Measurements from ENCODE around the gene CBL.

The CBL gene

DNA sequence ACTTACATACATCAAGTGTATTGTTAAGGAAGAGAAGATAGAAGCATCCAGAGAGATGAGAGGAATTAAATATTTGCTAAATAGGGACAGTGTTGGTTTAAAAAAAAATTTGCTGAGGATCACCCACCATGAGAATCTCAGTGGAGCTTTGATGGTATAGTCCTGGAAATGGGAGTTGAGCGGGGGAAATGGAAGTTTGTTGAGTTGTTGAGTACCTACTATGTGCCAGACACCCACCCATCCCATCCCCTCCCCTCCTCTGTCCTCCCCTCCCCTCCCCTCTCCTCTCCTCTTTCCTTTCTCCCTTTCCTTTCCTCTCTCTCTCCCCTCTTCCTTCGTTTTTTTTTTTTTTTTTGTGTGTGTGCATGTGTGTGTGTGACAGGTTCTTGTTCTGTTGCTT, 145.1 kb downstream of the CBL start:
- no peaks in the 10 kb centered on the region for H3K4me1 ChIP-seq (ENCODE audit: insufficient read depth, low read length, poor library complexity, severe bottlenecking)
- H3K4me2 ChIP-seq (ENCODE audit: low read depth, low read length, poor library complexity, severe bottlenecking), result no peak overlapping the region
- H3K27me3 ChIP-seq (ENCODE audit: insufficient read depth, low read length, poor library complexity, severe bottlenecking), result no peaks in the 10 kb centered on the region
- no peak overlapping the region for H3K9ac ChIP-seq (ENCODE audit: low read depth, low read length, poor library complexity, severe bottlenecking)
- H3F3A ChIP-seq (ENCODE audit: low read depth), result no peaks in the 10 kb centered on the region
- no peaks in the 10 kb centered on the region for H4K20me1 ChIP-seq (ENCODE audit: insufficient read depth, low read length, poor library complexity, severe bottlenecking)
- H3K36me3 ChIP-seq (ENCODE audit: insufficient read depth, low read length), result no peaks in the 10 kb centered on the region
- no peaks in the 10 kb centered on the region for H3K79me2 ChIP-seq (ENCODE audit: insufficient read depth, low read length)
- H3K9me2 ChIP-seq (replicated peaks; ENCODE audit: low read depth, low read length), result no peaks in the 10 kb centered on the region
- no peak overlapping the region for H2AFZ ChIP-seq (ENCODE audit: low read length)
- TF ChIP-seq, protein P1, sequence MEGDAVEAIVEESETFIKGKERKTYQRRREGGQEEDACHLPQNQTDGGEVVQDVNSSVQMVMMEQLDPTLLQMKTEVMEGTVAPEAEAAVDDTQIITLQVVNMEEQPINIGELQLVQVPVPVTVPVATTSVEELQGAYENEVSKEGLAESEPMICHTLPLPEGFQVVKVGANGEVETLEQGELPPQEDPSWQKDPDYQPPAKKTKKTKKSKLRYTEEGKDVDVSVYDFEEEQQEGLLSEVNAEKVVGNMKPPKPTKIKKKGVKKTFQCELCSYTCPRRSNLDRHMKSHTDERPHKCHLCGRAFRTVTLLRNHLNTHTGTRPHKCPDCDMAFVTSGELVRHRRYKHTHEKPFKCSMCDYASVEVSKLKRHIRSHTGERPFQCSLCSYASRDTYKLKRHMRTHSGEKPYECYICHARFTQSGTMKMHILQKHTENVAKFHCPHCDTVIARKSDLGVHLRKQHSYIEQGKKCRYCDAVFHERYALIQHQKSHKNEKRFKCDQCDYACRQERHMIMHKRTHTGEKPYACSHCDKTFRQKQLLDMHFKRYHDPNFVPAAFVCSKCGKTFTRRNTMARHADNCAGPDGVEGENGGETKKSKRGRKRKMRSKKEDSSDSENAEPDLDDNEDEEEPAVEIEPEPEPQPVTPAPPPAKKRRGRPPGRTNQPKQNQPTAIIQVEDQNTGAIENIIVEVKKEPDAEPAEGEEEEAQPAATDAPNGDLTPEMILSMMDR (conservative IDR thresholded peaks at IDR 0.05; ENCODE audit: low read length), result no peak
- no peak overlapping the region for H3K4me3 ChIP-seq (ENCODE audit: low read length, poor library complexity, severe bottlenecking)
- H3K9me3 ChIP-seq (ENCODE audit: insufficient read depth, low read depth, low read length), result no peaks in the 10 kb centered on the region

DNA sequence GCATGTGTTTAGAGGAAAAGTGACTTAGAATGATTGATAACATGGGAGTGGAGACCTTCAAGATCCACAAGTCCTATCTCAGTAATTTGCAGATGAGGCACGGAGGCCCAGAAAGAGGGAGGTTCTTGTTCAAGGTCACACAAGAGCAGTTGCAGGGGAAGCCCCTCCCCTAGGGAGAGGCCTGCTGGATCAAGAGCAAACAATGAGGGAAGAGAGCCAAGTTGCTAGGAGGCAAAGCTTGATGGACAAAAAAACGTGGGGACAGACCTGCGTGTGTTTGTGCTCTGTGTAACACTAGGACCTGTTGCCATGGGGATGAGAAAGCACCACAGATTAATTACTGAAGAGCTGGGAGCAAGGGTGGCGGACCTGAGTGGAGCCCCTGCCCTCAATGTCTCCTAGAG, 146.7 kb downstream of the CBL start:
- H3K4me3 ChIP-seq (ENCODE audit: low read length, poor library complexity, severe bottlenecking), result no peak overlapping the region
- H3K36me3 ChIP-seq (ENCODE audit: insufficient read depth, low read length), result no peaks in the 10 kb centered on the region
- no peak for TF ChIP-seq EZH2phosphoT487 (IDR thresholded peaks at IDR 0.05; ENCODE audit: borderline replicate concordance)
- TF ChIP-seq, protein P1 (conservative IDR thresholded peaks at IDR 0.05; ENCODE audit: low read length), result no peak
- H3K4me1 ChIP-seq (ENCODE audit: insufficient read depth, low read length, poor library complexity, severe bottlenecking), result no peaks in the 10 kb centered on the region
- H3K9me3 ChIP-seq (ENCODE audit: insufficient read depth, low read depth, low read length), result no peaks in the 10 kb centered on the region
- H3K9ac ChIP-seq (ENCODE audit: low read depth, low read length, poor library complexity, severe bottlenecking), result no peak overlapping the region
- no peaks in the 10 kb centered on the region for H3F3A ChIP-seq (ENCODE audit: low read depth)
- no peaks in the 10 kb centered on the region for H3K27me3 ChIP-seq (ENCODE audit: insufficient read depth, low read length, poor library complexity, severe bottlenecking)
- no peak overlapping the region; the same call in 1 of the 2 replicates for H2AFZ ChIP-seq (ENCODE audit: low read length)
- H4K20me1 ChIP-seq (ENCODE audit: insufficient read depth, low read length, poor library complexity, severe bottlenecking), result no peaks in the 10 kb centered on the region
- no peaks in the 10 kb centered on the region for H3K79me2 ChIP-seq (ENCODE audit: insufficient read depth, low read length)
- no peak overlapping the region for H3K4me2 ChIP-seq (ENCODE audit: low read depth, low read length, poor library complexity, severe bottlenecking)
- H3K9me2 ChIP-seq (replicated peaks; ENCODE audit: low read depth, low read length), result no peaks in the 10 kb centered on the region

DNA sequence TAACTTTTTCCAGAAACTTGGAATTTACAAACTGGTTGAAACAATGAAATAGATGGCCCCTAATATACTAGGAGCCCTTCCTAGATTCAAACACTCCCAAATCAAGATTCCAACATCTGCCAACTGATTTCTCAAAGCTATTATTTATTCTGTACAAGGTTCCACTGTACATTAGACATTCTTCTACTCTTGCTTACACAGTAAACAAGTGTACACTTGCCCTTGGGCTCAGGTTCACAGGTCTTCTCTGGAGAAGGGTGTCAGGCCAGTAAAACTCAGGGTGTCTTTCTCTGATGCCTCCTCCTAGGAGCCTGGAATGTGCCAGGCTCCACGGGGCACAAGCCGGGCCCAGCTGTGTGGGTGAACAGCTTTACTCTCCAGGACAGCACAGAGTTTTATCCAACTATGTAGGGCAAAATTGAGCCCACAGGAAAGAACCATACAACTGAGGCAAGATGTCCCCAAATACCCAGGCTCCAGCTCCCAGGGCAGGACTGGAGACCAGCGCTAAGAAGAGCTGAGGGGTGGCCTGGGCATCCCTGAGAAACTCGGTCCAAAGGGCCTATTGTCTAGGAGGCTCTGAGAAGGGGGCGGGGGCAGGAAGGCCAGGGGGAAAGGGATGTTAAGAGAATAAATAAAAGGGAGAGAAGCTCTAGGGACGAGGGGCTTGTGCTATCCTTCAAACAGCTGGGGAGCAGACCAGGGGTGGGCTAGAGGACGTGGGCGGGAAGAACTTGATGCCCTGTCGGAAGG, 149.1 kb downstream of the CBL start:
- Histone ChIP-seq H3K4me1 (ENCODE audit: insufficient read depth, low read length, poor library complexity, severe bottlenecking) (peaks cover 10% of the 10 kb centered on the region), H3K27me3 (ENCODE audit: insufficient read depth, low read length, poor library complexity, severe bottlenecking) (no peaks in the 10 kb centered on the region), H3K9ac (ENCODE audit: low read depth, low read length, poor library complexity, severe bottlenecking) (no peak overlapping the region), H3K79me2 (ENCODE audit: insufficient read depth, low read length) (no peaks in the 10 kb centered on the region), H3K4me2 (ENCODE audit: low read depth, low read length, poor library complexity, severe bottlenecking) (no peak overlapping the region), H2AFZ (ENCODE audit: low read length) (no peak overlapping the region), H4K20me1 (ENCODE audit: insufficient read depth, low read length, poor library complexity, severe bottlenecking) (no peaks in the 10 kb centered on the region), H3K4me3 (ENCODE audit: low read length, poor library complexity, severe bottlenecking) (no peak overlapping the region), H3K9me3 (ENCODE audit: insufficient read depth, low read depth, low read length) (no peaks in the 10 kb centered on the region), H3K9me2 (replicated peaks; ENCODE audit: low read depth, low read length) (no peaks in the 10 kb centered on the region), H3K36me3 (ENCODE audit: insufficient read depth, low read length) (no peaks in the 10 kb centered on the region), H3F3A (ENCODE audit: low read depth) (no peaks in the 10 kb centered on the region)
- TF ChIP-seq, protein P1 (conservative IDR thresholded peaks at IDR 0.05; ENCODE audit: low read length), result no peak
- TF ChIP-seq EZH2phosphoT487 (IDR thresholded peaks at IDR 0.05; ENCODE audit: borderline replicate concordance), result no peak
